Stimulated activated CD4-positive, alpha-beta T cell treated with anti-CD3 and anti-CD28 coated beads, Interleukin-15, amount 100 ng/mL, for 24 hours (primary cell): Measurements from ENCODE around the gene ZNF516.

Experiments used
- DNase-seq: peaks from one replicate; pipeline ENCODE4 v3.0.0-alpha.2; 2020

Gene ZNF516

DNA sequence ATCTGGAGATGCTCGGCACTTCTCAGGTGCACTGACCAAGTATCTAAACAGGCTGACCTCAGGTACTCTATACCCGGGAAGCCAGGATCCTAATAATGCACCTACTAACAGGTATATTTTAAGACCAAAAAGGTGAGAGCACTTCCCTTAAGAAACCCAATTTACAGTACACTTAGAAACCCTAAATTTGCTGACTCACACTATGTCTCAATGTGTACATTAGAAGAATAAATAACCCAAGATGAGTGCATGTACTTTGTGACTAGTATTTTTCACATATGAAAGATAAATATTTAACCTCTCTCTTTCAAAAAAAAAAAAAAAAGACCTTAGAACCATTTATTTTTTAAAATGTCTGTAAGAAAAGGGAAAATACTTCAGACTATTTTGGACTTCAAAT lies 118.8 kb downstream of the ZNF516 start:
- DNase-seq, result no peak

DNA sequence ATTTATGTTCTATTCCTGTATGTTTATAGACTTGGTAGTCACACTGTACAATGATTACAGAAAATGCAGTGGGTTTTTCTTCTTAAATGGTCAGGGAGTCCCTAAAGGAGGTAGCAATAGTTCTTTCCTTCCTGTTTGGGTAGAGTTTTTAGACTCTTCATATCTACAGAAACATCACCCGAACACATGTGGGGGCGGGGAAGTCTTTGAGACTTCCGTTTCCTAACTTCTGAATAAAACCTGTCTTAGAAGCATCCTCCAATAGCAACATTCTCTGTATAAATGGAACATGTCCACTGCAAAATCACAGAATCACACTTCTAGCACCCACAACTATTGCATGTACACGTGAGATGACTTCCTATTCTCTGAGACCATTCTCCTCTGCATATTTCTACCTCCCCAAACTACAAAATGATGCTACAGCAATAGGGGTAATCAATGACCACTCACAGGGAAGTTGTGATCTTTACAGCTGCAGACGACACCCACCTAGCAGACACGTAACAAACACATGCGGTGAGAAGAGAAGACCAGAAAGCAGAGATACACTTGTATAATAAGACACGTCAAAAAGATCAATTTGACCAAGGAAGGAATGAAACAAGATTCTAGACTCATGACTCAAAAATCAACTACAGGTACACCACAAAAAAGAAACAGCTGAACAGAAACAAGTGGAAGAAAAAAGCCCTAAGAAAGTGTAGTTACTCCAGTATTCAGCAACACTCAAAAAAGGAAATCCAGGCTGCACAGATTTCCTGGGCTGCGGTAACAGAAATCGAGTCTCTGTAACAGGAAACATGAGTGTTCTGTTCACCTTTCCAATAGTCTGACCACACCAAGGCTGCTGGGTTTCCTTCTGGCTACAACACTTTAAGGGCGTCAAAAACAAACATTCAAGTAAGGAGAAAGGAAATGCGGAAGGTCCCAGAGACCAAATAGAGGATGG lies 120.4 kb downstream of the ZNF516 start:
- peak; percentile 68 for DNase-seq

DNA sequence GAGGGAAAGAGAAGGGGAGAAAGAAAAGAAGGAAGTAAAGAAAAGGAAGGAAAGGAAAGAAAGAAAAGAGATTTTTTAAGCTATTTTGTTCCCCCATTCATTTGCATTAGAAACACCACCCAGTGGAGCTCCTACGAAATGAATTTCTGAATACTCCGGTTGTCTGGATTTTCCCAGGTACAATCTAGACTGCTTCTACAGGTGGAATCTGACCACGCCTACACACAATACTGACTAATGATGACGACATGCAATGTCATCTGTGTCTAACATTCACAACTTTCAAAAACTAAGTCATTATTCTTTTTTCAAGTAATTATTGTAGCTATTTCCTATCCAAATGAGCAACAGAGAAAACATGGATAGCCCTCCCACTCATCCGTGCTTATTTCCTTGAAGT lies 121.7 kb downstream of the ZNF516 start:
- DNase-seq, result no peak

DNA sequence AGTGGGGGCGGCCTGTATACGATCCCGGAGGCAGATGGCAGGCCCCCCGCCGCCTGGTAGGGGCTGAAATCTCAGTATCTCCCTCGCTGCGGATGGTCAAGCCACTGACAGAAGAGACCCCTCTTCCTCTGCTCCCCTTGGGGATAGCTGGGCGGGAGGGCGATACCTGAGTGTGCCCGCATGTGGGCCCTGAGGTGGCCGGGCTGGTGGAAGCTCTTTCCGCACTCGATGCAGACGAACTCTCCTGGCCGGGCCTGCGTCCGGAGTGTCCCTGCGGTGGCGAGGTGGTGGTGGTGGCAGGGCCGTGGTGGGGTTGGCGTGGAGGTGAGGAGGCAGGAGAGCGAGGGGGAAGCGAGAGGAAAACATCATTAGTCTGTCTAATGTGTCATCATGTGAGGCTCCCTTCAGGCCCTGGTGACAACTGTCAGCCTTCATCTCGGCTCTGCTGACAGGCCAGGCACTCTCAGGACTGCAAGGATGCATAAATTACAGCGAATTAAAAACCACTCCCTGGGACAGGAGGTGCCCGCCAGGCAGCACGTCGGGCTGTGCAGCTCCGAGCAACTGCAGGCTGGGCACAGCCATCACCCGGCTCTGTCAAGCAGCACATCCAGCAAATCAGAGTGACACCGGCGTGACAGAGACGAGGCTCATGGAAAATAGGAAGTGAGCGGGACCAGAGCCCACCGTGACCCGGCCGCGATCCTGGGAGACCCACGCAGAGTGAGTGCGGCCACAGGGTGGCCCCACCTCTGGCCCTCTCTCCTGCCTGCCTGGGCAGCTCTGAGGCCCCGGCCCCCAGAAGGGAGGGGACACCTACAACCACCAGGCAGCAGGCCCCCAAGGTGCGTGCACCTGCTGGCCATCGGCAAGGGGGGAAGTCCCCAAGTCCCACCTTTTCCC lies 123.5 kb downstream of the ZNF516 start:
- no peak for DNase-seq

DNA sequence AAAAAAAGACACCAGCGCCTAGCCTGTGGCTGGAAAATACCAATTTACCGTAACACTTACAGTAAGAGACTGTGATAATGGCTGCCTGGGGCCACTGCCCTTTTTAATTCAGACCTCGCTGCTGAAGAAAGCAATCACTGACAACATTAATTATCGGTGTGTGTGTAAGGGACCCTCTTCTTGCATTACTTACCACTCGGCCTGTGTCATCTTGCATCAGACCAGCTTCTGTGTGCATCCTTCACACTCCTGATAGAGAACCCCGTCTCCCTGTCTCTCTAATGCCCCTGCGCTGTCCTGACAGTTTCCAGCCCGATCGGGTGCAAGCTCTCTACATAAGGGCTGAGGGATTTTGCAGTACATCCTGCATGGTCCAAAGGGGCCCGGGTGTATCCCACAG lies 124.4 kb downstream of the ZNF516 start:
- DNase-seq, result no peak

DNA sequence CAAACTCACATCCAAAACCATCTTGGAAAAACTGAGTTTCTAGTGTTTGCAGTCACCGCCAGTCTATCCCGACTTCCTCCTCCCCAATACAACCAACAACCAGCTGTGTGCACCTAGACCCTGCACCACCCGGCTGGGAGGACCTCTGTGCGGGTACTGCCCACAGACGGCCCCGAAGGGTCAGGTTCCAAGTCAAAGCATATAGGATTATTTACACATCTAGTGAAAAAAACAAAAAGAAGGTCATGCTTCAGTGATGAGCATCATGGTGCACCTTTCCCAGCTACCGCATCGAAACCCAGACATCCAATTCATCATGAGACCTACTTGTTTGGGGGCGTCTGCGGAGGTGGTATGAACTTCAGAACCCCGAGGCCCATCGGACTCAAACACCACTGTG lies 124.8 kb downstream of the ZNF516 start:
- DNase-seq, result no peak

DNA sequence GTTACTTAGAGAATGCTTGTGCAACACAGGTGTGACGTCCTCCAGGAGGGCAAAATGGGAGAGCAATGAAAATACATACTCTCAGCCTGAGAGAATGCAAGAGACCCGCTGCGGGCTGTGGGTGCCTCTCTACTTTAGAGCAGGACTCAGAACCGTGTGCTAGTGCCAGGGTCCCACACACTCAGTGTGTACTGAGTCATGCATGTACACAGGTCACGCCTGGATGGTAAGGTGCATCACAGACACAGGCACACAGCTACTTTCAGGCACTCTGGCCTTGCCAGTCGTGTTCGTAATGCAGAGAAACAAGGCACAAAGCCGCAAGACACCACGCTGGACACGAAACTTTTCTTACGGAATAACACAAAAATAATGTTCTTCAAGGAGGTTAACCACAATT lies 125.3 kb downstream of the ZNF516 start:
- no peak for DNase-seq

DNA sequence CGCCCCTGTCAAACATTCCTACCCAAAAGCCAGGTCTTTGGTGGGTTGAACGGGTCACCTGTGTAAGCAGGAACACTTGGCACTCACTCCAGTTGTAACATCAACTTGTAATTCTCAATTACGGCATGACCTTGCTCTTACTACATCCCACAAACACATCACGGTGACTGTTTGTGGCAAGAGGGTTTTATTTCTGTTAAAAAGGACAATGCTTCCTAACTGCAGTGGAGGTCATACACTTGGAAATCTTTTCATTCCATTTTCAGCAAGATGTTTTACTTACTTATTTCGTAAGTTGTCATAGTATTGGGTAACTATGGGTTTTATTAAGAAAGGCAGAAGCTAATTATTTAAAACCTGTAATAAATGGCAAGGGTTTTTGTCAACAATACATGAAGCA lies 126.1 kb downstream of the ZNF516 start:
- DNase-seq, result no peak

DNA sequence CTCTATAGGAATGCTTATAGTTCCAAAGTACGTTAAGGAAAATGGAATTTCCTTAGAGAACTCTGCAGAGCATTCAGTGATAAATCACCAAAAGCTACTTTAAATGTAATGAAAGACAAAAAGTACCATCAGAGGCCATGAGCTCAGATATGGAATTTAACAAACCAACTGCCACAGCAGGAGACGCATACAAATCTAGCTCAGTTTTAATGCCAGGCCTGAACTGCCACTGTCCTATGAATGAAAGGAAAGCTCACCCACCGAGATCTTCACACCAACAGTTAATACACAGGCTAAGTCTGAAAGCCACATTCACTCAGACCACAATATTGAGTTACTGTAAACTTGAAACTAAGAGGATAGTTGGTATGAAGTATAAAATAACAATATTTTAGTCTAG lies 126.8 kb downstream of the ZNF516 start:
- DNase-seq, result no peak

DNA sequence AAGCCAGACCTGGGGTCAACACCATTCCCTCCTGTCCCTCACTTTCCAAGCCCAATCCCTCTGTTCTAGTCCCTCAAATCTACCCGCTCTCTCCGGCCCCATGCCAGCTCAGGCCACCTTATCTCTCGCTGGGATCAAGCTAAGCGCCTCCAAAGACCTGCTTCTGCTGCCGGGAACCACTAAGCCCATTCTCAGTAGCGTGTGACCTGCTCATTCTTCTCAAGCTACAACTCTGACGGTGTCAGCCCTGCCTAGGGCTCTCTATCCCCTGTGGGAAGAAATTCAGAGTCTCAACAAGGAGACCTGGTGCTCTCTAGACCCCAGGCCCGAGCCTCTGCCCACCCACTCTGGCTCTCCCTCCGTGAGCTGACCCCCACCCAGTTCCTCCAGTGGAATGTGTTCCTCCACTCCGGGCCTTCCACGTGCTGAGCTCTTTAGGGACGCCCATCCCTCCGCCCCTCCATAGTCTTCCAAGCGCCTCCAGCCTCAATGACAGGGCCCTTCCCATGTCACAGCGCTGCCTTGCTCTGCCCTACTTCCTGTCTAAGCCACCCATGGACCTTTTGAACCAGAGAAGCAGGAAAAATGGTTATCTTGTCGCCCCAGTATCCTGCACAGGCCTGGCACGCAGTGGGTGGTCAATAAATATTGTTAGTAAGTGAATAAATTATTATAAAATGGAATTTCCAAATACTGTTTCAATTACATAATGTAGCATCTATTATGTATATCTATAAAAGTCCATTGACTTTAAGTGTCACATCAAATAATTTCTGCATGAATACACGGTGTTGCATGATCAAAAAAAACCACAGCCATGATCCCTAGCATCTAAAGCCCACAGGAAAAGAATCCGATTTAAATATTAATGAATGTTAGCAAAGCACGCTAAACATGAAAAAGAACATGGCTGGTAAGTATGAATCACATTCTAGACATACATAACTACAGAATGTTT lies 127.6 kb downstream of the ZNF516 start:
- no peak for DNase-seq

DNA sequence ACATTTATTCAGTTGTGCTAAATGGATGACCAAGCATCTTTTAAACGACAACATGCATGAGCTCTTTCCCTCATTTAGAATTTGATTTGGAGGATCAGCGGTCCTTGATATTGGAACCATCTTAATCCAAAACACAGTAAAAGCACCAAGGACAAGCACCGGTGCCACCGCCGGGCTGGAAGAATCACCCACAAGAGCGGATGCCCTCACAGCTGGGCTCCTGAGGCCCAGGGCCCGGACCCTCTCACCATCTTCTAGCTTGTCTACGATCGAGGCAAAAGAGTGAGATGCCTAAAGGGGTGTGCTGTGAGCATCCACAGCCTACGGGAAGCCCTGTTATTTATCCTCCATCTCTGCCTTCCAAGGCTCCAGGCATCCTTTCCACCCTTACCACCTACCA lies 129.5 kb downstream of the ZNF516 start:
- DNase-seq, result no peak

DNA sequence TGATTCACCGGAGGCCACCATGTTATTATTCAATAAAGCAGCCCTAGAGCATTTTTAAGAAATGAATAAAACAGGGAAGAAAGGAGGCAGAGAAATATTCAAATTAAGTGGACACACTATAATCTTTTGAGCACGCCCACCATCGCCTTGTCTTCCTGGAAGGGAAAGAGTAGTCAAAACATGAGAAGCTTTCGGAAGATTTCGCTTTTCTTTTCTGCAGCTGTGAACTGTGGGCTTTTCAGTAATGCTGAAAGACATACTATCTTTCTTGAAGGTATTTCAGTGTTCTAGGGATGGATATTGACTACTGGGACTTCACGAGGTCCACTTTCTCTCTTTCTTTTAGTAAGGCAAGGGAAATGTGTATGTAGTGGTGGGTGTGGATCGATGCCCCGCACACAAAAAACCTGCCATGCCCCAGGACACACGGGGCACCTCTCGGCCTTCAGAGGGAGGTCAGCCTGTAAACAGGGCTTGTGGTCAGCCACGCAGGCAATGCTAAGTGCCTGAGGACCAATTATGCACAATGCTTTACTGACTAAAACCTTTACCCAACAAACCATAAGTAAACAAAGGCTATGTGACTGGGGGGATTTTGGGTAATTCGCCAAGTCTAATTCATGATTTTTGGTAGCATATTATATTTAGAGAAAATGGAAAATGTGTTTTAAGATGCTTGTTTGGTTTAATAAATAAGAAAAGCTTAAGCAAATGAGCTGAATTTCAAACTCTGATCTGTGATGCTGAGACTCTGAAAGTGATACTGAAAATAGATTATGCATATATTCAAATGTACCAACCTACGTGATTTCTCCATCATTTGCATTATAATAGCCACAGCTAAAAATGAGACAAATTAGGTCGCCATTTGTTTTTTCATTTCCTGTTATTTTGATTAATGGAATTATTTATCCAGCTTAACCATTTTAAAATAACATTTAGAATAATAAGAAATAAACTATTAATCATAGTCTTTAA lies 130.5 kb downstream of the ZNF516 start:
- peak; percentile 61 for DNase-seq

DNA sequence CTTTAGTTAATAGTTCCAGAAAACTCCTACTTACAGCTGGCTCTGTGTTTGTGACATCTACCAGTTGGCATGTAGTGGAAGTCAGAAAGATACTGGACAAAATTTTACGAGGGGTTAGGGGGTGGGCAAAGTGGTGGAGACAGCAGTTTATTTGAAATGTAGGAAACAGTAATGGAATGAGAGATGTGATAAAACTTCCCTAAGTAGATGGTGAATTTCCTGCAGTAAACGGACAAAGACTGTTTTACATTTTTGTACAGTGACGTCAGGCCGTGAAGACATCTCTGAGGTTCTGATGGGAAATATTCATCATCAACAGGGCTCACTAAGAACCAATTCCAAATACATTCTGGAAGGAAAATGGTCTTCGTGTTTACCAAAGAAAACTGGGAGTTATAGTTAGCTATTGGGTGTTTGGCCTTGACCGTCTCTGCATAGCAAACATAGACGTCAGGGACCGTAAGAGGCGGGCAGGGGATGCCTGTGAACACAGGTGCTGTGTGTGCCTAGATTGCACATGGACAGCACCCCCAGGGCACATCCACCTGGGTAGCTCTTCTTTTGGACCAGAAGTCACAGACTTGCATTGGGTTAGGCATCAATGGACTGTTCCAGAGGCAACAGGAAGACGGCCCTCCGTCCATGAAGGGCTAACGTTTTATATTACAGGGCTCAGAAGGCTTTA lies 131.5 kb downstream of the ZNF516 start:
- DNase-seq, result no peak

DNA sequence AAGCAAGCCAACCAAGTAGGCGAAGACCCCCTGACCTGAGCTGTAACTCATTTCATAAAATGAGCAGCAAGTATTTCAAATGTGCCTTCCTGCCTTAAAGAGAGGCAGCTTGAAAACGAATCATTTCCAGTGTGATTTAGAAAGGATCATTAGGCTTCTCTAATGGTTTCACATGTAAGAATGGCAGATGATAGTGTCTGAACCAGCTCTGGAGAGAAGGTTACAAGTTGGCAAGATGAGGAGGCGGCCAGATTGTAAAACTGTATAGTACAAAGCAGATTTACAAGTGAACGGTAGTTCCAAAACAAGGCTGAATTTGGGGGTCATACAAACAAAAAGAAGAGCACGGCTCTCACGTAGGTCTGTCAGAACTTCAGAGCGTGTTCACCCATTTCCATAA lies 132.4 kb downstream of the ZNF516 start:
- DNase-seq, result no peak

DNA sequence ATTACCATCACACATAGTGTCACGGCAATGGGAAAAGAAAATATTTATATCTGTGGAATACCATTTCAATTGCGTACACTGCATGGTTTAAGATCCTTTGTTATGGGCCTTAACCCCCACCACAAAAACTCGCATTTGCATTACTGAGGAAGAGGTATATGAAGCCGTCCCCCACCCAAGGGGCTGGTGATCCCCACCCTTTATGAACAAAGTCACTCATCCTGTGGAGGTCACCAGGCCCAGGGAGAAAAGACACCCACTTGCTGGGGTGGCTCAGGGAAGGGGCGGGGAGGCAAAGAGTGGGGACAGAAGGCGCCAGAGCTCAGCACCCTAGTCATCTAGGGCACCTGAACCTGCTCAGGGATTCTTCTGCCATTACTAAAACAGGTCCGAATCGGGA lies 133.8 kb downstream of the ZNF516 start:
- no peak for DNase-seq

DNA sequence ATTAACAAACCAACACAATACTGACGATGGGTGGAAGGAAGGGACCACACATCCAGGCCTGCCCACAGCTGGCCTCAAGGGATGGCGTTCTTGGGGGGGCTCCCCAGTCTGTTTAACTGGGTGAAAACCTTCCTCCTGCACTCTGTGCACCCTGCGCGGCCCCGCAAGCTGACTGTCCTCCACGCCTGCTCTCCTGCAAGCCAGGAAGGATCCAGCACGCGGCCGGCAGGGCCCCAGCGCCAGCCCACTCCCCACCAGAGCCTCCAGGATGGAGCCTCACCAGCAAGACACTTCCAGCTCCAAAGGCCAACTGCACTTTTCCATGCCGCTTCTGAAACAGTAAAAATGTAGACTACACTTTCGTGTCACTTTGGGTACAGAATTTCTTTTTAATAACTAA lies 135.1 kb downstream of the ZNF516 start:
- no peak for DNase-seq

DNA sequence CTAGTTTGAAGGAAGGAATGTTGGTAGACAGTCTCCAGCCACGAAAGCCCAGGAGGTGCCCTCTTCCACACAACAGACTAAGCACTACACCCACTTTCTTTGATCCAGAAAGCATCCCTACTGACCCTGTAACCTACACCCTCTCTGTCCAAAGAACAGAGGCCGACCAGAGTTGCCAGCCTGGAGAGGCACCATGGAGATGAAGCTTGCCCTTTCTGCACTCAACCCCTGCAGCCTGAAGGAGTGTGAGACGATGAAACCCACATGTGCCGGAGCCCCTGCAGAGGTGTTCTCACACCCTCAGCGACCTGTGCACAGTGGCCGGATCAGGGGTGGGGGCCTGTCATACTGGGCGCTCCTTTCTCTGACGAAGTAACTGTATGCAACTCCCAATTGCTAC lies 136.3 kb downstream of the ZNF516 start:
- DNase-seq, result no peak

DNA sequence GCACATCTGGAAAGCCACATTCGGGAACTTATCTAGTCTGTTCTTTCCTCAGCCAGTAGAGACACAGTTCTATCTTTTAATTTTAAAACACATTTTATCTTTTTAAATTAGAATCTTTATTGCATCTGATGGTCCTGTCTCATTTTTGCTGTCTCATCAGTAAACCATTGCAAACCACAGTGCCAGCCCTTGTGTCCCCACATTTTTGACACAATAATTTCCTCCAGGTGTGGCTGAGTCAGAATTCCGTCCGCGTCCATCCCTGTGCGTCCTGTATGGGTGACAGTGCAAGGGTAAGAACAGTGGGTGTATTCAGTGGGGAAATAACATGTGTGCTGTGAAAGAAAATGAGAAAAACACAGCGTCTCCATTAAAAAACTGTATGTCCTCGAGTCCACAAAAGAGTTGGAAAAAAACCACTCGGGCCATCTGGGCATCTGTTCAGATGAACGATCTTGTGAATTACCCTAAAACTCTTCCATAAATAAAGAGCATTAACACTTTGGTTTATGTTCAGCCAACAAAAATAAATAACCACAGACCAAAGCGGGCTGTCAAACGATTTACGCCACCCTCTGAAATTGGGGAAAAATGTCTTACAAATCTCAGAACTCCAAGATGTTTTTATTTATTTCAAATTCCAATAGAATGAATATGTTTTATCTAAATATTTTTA lies 137.3 kb downstream of the ZNF516 start:
- DNase-seq, result no peak

DNA sequence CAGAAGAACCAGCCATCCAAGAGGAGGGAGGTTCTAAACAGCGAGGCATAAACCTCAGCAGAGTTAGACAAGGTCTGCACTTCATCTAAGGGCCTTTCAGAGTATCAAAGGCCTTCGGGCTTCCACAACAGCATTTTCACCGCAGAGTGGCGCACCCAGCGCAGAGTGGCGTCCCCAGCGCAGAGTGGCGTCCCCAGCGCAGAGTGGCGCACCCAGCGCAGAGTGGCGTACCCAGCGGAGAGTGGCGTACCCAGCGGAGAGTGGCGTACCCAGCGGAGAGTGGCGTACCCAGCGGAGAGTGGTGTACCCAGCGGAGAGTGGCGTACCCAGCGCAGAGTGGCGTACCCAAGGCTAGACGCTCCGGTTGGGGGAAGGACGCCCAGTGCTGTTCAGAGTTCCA lies 137.9 kb downstream of the ZNF516 start:
- no peak for DNase-seq

DNA sequence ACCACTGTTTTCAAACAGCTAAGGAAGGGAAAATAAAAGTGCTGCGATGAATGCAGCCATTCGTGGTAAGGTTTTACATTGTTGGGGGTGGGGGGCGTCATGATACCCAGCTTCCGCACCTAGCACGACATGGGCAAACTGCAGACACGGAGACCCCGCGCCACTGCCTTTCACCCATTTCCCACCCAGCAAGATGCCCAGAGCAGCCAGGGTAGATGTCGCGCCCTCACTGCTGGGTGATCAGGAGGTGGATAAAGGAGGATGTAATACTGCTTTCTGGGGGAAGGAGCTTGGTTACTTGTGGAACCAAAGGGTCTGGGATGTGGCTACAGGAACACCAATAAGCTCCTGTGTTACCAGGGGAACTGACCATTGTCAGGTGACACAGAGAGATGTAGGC lies 138.4 kb downstream of the ZNF516 start:
- DNase-seq, result no peak
